Measurements from ENCODE around the gene ZNF598.

ZNF598 gene

DNA sequence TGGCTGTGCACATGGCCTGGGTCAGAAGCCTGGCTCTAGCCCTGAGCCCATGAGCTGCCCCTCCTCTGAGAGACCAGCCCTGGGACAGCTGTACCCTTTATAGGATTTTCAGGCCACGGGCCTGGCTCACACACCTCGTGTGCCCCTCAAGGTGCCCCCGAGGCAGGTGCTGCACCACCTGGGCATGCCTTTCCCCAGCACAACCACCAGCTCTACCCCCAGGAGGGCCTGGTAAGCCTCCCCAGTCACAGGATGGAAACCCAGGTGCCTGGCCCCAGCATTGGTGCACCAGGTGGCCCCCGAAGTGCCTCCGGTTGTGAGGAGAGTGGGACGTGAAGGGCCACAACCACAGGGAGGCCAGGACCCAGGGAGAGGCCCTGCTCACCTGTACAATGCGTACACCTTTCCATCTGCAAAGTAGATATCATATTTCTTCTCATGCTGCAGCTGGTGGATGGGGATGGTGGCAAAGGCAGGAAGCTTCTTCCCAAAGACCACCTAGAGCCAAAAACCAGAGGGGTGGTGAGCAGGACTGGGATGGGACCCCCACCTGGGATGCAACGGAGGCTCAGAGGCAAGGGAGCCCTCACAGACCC, 6.3 kb downstream of the ZNF598 start:
- peaks cover 82% of the 10 kb centered on the region for H3K36me3 ChIP-seq
- TF ChIP-seq, protein P1, sequence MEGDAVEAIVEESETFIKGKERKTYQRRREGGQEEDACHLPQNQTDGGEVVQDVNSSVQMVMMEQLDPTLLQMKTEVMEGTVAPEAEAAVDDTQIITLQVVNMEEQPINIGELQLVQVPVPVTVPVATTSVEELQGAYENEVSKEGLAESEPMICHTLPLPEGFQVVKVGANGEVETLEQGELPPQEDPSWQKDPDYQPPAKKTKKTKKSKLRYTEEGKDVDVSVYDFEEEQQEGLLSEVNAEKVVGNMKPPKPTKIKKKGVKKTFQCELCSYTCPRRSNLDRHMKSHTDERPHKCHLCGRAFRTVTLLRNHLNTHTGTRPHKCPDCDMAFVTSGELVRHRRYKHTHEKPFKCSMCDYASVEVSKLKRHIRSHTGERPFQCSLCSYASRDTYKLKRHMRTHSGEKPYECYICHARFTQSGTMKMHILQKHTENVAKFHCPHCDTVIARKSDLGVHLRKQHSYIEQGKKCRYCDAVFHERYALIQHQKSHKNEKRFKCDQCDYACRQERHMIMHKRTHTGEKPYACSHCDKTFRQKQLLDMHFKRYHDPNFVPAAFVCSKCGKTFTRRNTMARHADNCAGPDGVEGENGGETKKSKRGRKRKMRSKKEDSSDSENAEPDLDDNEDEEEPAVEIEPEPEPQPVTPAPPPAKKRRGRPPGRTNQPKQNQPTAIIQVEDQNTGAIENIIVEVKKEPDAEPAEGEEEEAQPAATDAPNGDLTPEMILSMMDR (IDR thresholded peaks at IDR 0.05; ENCODE audit: low read depth, low read length), result no peak
- no peak overlapping the region for H3K4me3 ChIP-seq (ENCODE audit: low read depth, low read length)
- DNase-seq, result no peak
- H3K27me3 ChIP-seq (ENCODE audit: insufficient read depth, low read depth, severe bottlenecking), result no peaks in the 10 kb centered on the region
- peak overlapping the region; percentile 60 for H3K27ac ChIP-seq
- no peaks in the 10 kb centered on the region for H3K9me3 ChIP-seq (ENCODE audit: severe bottlenecking)

DNA sequence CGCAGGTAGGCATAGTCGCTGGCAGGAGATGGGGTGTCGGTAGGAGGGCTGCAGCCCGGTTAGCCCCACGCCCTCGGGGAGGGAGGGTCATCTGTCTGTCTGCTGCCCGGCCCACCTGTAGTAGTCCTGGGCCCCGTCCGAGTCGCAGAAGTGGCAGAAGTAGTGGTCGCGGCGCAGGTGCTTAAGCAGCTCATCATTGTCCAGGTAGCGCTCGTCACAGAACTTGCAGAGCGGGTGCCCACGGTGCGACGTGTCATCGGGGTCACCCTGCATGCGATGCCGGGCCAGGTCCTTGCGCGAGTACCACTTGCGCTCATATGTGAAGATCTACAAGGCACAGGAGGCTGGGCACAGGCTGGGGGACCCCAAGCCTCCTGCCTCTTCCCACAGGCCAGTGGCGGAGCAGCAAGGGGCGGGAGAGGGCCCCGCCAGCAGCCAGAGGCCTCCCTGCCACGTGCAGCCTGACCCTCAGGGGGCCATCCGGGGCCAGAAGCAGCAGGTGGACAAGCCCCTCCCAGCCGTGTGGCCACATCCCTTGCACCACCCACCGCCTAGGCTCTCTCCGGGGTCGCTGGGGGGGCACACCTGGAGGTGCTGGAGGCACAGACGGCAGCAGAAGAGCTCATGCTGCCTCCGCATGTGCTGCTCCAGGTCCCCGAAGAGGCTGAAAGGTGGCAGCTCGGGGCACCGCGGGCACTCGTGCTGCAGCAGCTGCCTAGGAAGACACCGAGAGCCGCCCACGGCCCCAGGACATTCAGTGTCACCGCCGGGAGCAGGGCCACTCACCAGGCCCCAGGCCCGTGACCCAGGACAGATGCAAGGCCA, 7.0 kb downstream of the ZNF598 start:
- no peak overlapping the region for H3K4me3 ChIP-seq (ENCODE audit: low read depth, low read length)
- H3K27me3 ChIP-seq (ENCODE audit: insufficient read depth, low read depth, severe bottlenecking), result no peaks in the 10 kb centered on the region
- no peaks in the 10 kb centered on the region for H3K9me3 ChIP-seq (ENCODE audit: severe bottlenecking)
- H3K36me3 ChIP-seq, result peaks cover 76% of the 10 kb centered on the region
- TF ChIP-seq, protein P1 (IDR thresholded peaks at IDR 0.05; ENCODE audit: low read depth, low read length), result no peak
- peak overlapping the region; percentile 60 for H3K27ac ChIP-seq
- DNase-seq, result no peak

DNA sequence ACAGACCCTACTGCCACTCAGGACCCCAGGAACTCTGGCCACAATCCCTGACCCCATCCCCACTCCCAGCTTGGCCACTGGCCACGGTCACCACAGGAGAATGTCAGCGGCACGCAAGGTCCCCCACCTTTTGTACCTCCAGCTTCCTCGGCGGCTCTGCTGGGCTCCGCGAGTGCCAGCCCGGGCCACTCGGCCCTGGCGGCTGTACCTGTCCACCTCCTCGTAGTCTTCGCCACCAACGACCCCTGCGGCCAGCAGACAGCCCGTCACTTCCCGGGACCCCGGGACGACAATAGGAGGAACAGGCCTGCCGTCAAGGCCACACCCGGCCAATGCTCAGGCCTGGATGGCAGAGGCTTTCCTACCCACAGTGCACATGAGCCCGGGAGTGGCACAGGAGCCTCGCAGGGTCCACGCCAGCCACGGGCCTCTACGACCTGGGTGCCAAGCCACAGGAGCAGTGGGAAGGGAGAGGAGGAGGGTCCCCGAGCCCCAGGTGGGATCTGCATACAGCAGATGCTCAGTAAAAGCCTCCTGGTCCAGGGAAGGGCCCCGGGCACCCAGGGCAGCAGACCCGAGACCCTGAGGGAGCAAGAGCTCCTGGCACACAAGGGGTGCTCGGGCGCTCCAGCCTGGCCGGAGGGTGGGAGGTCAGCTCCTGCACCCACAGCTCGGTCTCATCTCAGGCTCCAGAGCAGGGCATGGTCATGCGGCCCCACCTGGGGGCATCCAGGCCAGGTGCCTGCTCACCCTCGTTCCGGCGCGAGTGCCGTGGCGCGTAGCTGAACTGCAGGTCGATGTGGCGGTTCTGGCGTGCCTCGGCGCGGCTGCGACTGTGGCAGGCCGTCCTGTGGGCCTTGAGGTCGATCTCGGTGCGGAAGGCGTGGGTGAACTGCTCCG, 7.9 kb downstream of the ZNF598 start:
- Histone ChIP-seq H3K4me3 (ENCODE audit: low read depth, low read length) (no peak overlapping the region), H3K27ac (no peak overlapping the region), H3K27me3 (ENCODE audit: insufficient read depth, low read depth, severe bottlenecking) (no peaks in the 10 kb centered on the region), H3K9me3 (ENCODE audit: severe bottlenecking) (no peaks in the 10 kb centered on the region), H3K36me3 (peaks cover 80% of the 10 kb centered on the region)
- no peak for DNase-seq
- TF ChIP-seq, protein P1 (IDR thresholded peaks at IDR 0.05; ENCODE audit: low read depth, low read length), result no peak

DNA sequence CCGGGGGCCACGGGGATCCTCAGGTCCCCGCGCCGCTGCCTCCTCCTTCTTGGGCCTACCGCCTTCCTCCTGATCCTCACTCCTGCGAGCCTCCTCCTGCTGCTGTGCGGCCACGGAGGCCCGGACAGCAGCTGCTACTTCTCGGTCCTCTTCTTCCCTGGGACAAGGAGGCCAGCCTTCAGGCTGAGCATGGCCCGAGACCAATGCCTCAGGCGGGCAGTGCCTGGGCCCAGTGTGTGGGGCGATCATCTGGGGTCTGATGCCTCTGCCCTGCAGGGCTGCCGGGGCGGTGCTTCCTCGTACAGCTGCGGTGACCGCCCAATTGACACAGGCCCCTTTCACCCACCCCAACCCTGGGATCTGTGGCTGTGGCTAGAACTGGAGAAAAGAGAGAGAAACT, 8.6 kb downstream of the ZNF598 start:
- no peak overlapping the region for H3K4me3 ChIP-seq (ENCODE audit: low read depth, low read length)
- H3K27me3 ChIP-seq (ENCODE audit: insufficient read depth, low read depth, severe bottlenecking), result no peaks in the 10 kb centered on the region
- TF ChIP-seq, protein P1 (IDR thresholded peaks at IDR 0.05; ENCODE audit: low read depth, low read length), result no peak
- no peaks in the 10 kb centered on the region for H3K9me3 ChIP-seq (ENCODE audit: severe bottlenecking)
- H3K27ac ChIP-seq, result no peak overlapping the region
- DNase-seq, result no peak
- peaks cover 83% of the 10 kb centered on the region for H3K36me3 ChIP-seq

DNA sequence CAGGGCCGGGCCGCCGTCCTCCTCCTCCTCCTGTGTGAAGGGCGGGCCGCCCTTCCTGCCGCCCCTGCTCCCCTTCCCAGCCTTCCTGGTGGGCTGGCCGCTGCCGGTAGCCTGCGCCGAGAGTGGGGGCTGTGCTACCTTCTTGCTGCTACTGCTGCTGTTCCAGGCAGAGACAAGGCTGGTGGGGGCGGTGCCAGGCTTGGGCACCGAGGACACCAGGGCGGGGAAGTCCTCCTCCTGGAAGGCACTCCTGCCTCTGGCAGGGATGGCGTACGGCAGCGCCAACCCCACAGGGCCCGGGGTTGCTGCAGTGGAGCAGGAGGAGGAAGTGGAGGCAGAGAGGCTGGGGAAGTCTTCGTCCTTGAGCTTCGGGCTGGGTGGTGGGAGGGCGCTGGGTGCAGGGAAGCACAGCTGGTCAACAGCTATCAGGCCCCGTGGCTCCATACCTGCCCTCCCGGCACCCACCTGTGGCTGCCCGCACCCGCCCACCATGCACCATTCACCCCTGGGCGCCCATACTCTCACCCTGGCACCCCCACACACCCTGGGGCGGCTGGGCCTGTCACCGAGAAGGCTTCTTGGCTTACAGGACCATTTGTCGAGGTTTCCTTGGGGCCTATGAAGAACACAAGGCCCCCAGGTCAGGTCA, 9.6 kb downstream of the ZNF598 start:
- TF ChIP-seq, protein P1 (IDR thresholded peaks at IDR 0.05; ENCODE audit: low read depth, low read length), result no peak
- H3K9me3 ChIP-seq (ENCODE audit: severe bottlenecking), result no peaks in the 10 kb centered on the region
- no peaks in the 10 kb centered on the region for H3K27me3 ChIP-seq (ENCODE audit: insufficient read depth, low read depth, severe bottlenecking)
- no peak for DNase-seq
- peaks cover 79% of the 10 kb centered on the region for H3K36me3 ChIP-seq
- no peak overlapping the region for H3K27ac ChIP-seq
- H3K4me3 ChIP-seq (ENCODE audit: low read depth, low read length), result no peak overlapping the region
